ENCODE measurements around the gene BAHD1.

DNA sequence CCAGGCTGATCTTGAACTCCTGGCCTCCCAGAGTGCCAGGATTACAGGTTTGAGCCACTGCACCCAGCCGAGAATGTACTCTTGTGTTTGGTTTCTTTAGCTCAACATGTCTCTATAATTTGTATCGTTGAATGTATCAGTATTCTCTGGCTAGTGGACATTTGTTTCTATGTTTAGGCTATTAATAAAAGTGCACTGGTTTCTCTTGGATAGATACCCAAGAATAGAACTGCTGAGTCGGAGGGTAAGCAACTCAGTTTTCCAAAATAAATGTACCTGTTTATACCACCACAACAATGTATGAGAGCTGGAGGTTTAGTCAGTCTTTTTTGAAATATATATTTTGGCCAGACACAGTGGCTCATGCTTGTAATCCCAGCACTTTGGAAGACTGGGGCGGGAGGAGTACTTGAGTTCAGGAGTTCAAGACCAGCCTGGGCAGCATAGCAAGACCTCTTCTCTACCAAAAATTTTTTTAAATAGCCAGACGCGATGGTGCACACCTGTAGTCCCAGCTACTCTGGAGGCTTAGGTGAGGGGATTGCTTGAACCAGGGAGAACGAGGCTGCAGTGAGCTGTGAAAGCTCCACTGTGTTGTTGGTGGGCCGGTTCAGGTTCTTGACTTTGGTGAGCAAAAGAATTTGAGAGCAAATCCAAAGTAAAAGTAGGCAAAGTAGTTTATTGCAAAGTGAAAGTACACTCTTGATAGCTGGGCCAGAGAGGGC is 42.9 kb upstream of the BAHD1 start:
- TF ChIP-seq, protein P1, sequence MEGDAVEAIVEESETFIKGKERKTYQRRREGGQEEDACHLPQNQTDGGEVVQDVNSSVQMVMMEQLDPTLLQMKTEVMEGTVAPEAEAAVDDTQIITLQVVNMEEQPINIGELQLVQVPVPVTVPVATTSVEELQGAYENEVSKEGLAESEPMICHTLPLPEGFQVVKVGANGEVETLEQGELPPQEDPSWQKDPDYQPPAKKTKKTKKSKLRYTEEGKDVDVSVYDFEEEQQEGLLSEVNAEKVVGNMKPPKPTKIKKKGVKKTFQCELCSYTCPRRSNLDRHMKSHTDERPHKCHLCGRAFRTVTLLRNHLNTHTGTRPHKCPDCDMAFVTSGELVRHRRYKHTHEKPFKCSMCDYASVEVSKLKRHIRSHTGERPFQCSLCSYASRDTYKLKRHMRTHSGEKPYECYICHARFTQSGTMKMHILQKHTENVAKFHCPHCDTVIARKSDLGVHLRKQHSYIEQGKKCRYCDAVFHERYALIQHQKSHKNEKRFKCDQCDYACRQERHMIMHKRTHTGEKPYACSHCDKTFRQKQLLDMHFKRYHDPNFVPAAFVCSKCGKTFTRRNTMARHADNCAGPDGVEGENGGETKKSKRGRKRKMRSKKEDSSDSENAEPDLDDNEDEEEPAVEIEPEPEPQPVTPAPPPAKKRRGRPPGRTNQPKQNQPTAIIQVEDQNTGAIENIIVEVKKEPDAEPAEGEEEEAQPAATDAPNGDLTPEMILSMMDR (IDR thresholded peaks at IDR 0.05), result no peak
- no peak for TF ChIP-seq POLR2AphosphoS5 (IDR thresholded peaks at IDR 0.05)
- no peak for TF ChIP-seq POLR2A (IDR thresholded peaks at IDR 0.05)
